Adrenal gland (tissue), 5 donors: ENCODE data around the gene TENT4B.

Experiments used
- CTCF ChIP-seq, 6 experiments: fragments of 450-650 bp in 4 of 6; fragments of 200-600 bp in 2 of 6; sonication (generic) in 1 of 6; IDR thresholded peaks; 1 replicate in 5 of 6; 2 replicates in 1 of 6; pipeline versions ENCODE4 v1.5.1 to v1.8.0; 2016 to 2021; ENCODE audit warnings: antibody characterized with exemption in 6 of 6, mild to moderate bottlenecking in 2 of 6, moderate library complexity in 1 of 6
- POLR2A ChIP-seq, 2 donors: fragments of 450-650 bp; IDR thresholded peaks; one replicate each; pipeline ENCODE4 v1.6.1; 2017; ENCODE audit warnings: antibody characterized with exemption in 2 of 2, mild to moderate bottlenecking in 2 of 2, moderate library complexity in 1 of 2
- donor health status: DM: no; HTN: no; CAD: no.

- no peak for TF ChIP-seq CTCF (IDR thresholded peaks at IDR 0.05)
- no peak for TF ChIP-seq POLR2A (IDR thresholded peaks at IDR 0.05)
These were observed 32.4 kb upstream of the TENT4B start for GRCh38 chr16:50120711-50121110.
